ENCODE data around the gene EIF5.
A peak's percentile ranks its signal among the peaks of the same experiment; 100 is the strongest.
"Not testable (repeated sequence)": the region's sequence is repeated elsewhere in the genome, so short reads cannot be mapped to it uniquely, and the experiment has no call there.

EIF5 gene

GRCh38 chr14:103339561-103339960, 5.5 kb downstream of the EIF5 start:
- DNase-seq = no peak

- DNase-seq = no peak
Observed at GRCh38 chr14:103340480-103341212, 6.6 kb downstream of the EIF5 start.

GRCh38 chr14:103341250-103342129, 7.5 kb downstream of the EIF5 start:
- DNase-seq = no peak

GRCh38 chr14:103343164-103343879, 9.3 kb downstream of the EIF5 start:
- no peak for DNase-seq

GRCh38 chr14:103343905-103344797, 10.1 kb downstream of the EIF5 start:
- no peak for DNase-seq

GRCh38 chr14:103346286-103346685, 12.2 kb downstream of the EIF5 start:
- DNase-seq = no peak

GRCh38 chr14:103347091-103347815, 13.2 kb downstream of the EIF5 start:
- no peak for DNase-seq

GRCh38 chr14:103348154-103348553, 14.1 kb downstream of the EIF5 start:
- no peak for DNase-seq

- no peak for DNase-seq
Observed at GRCh38 chr14:103349982-103350381, 15.9 kb downstream of the EIF5 start.

GRCh38 chr14:103353362-103353761, 19.3 kb downstream of the EIF5 start:
- no peak for DNase-seq

- DNase-seq = no peak
Observed at GRCh38 chr14:103354141-103354540, 20.1 kb downstream of the EIF5 start.

GRCh38 chr14:103356024-103356682, 22.1 kb downstream of the EIF5 start:
- no peak for DNase-seq

- DNase-seq = not testable (repeated sequence)
Observed at GRCh38 chr14:103357552-103357951, 23.5 kb downstream of the EIF5 start.

- DNase-seq = no peak
Observed at GRCh38 chr14:103360548-103360947, 26.5 kb downstream of the EIF5 start.

- peak; percentile 83 for DNase-seq
Observed at GRCh38 chr14:103361867-103362266, 27.8 kb downstream of the EIF5 start.

GRCh38 chr14:103362780-103363179, 28.7 kb downstream of the EIF5 start:
- DNase-seq = no peak

GRCh38 chr14:103366741-103367140, 32.7 kb downstream of the EIF5 start:
- no peak for DNase-seq

GRCh38 chr14:103367995-103368394, 34.0 kb downstream of the EIF5 start:
- no peak for DNase-seq

- DNase-seq = no peak
Observed at GRCh38 chr14:103370087-103370486, 36.0 kb downstream of the EIF5 start.

- no peak for DNase-seq
Observed at GRCh38 chr14:103372017-103372416, 38.0 kb downstream of the EIF5 start.

Data from MV-4-11 (cell line).